BJ (cell line): ENCODE data around the gene CERS6. TPM values are rescaled to one million over a fixed set of nuclear protein-coding genes. Genes with fewer than 3 reads are reported as not detected.

ENCODE experiments used
- CTCF ChIA-PET: fragments of 350-600 bp; formaldehyde crosslinking; extraction: SDS; loops from one replicate; lab custom pipeline; 2021; ENCODE audit warnings: antibody characterized with exemption, inconsistent platforms; lab: Yijun Ruan, JAX
- POLR2A ChIA-PET: fragments of 300-600 bp; sonication (Branson Sonifier 250); formaldehyde crosslinking; extraction: SDS; loops from one replicate; lab custom pipeline; 2021; ENCODE audit warnings: antibody characterized with exemption; lab: Charles Lee
- DNase-seq: peaks from one replicate; pipeline ENCODE4 v3.0.0-alpha.2; 2011; ENCODE audit warnings: low read depth
- H3K27me3 ChIP-seq: 2 replicates; pipeline ENCODE4 v1.6.0; 2011; ENCODE audit warnings: low read length; ENCODE audit not compliant: control insufficient read depth, insufficient read depth
- H3K36me3 ChIP-seq: 2 replicates; pipeline ENCODE4 v1.5.1; 2011; ENCODE audit warnings: low read length; ENCODE audit not compliant: control insufficient read depth, insufficient read depth
- H3K4me3 ChIP-seq: 2 replicates; pipeline ENCODE4 v1.5.1; 2011; ENCODE audit warnings: low read depth, mild to moderate bottlenecking, control low read depth, low read length
- polyA plus RNA-seq: library from polyadenylated mRNA; depleted of rRNA; stranded (reverse); fragments of >200 nt; gene quantifications from 2 replicates; pipeline ENCODE4 v1.2.3, GENCODE V29; 2011
- TF ChIP-seq, protein P1 (sequence below): IDR thresholded peaks from 2 replicates; pipeline ENCODE4 v1.5.1; 2011; ENCODE audit warnings: low read depth, mild to moderate bottlenecking, control low read depth, inconsistent platforms, low read length, moderate library complexity; ENCODE audit not compliant: insufficient read depth

The CERS6 gene
- polyA plus RNA-seq, 1 experiment, result 1.6 TPM

DNA sequence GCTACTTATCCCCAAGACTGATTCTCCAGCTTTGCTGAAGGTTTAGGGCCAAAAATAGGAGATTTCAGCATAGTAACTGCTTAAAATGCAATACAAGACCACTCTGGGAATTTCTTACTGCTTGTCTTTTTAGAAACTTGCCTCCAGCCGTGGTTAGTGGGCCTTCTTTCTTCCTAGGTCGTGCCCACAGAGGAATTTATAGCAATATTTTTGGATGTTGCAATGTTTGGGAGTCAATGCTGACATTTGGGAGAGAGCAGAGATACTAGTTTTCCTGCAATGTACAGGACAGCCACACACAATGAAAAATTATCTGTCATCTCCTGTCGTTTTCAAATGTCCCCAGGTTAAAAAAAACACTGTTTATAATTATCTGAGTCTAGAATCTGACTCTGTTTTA lies 25.6 kb upstream of the CERS6 start:
- Histone ChIP-seq H3K4me3 (no peak overlapping the region), H3K27me3 (no peaks in the 10 kb centered on the region), H3K36me3 (no peaks in the 10 kb centered on the region)
- POLR2A ChIA-PET, result no interaction called here
- DNase-seq, result peak; percentile 19
- CTCF ChIA-PET, result no interaction called here
- TF ChIP-seq, protein P1, sequence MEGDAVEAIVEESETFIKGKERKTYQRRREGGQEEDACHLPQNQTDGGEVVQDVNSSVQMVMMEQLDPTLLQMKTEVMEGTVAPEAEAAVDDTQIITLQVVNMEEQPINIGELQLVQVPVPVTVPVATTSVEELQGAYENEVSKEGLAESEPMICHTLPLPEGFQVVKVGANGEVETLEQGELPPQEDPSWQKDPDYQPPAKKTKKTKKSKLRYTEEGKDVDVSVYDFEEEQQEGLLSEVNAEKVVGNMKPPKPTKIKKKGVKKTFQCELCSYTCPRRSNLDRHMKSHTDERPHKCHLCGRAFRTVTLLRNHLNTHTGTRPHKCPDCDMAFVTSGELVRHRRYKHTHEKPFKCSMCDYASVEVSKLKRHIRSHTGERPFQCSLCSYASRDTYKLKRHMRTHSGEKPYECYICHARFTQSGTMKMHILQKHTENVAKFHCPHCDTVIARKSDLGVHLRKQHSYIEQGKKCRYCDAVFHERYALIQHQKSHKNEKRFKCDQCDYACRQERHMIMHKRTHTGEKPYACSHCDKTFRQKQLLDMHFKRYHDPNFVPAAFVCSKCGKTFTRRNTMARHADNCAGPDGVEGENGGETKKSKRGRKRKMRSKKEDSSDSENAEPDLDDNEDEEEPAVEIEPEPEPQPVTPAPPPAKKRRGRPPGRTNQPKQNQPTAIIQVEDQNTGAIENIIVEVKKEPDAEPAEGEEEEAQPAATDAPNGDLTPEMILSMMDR, result no peak

DNA sequence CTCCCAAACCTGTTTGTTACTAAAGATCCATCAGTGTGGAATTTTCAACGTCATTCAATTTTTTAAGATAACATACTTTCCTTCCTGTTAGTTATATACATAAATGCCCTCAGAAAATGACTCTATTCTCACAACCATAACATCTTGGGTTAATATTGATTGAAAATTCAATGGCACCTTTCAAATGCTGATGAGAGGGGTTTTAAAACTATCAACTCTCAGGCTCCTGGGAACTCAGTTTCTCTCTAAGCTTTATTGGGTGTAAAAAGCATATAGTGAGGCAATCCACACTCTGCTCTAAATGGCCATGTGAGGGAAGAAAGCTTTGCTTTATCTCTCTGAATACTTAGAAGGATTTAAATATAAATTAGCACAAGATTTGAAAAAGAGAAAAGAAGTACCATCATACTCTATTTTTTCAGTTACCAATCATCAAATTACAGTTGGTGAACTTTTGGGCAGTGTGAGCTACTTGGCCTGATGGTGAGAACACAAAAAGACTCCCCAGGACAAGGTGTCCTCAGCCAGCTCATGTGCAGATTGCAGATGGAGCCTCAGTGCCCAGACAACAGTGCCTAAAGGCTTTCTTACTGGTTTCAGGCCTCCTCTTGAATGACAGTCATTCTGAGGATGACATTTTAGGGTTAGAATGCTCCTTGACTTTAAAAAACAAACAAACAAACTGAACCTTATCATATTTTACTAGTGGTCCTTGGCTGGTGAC lies 24.6 kb upstream of the CERS6 start:
- no peak overlapping the region for H3K4me3 ChIP-seq
- ChIA-PET POLR2A (no interaction called here), CTCF (interaction anchor here (1.2 kb wide), 1 partner anchor 10 kb away, joined by 3 read pairs; no protein-coding TSS in a partner anchor)
- TF ChIP-seq, protein P1, result no peak
- no peaks in the 10 kb centered on the region for H3K27me3 ChIP-seq
- no peaks in the 10 kb centered on the region for H3K36me3 ChIP-seq
- DNase-seq, result no peak

DNA sequence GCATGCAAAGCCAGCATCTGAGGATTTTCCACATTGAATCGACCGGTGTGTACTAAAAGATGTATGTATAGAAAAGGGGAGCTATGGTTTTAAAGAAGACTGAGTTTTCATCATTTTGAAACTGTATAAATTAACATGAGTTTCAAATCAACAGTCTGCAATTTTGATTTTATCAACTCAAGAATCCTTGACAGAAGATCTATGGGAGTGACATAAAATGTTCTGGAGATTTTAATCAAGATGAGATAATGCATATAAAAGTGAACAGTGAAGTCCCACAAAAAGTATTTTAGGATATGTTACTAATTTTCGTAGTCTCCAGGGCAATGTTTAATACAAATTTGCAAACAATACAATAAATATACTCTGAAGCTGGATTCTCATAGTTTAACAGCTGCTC lies 24.0 kb upstream of the CERS6 start:
- no peaks in the 10 kb centered on the region for H3K36me3 ChIP-seq
- no peaks in the 10 kb centered on the region for H3K27me3 ChIP-seq
- TF ChIP-seq, protein P1, result no peak
- CTCF ChIA-PET, result interaction anchor here (1.2 kb wide), 1 partner anchor 10 kb away, joined by 3 read pairs; no protein-coding TSS in a partner anchor
- DNase-seq, result no peak
- H3K4me3 ChIP-seq, result no peak overlapping the region
- POLR2A ChIA-PET, result no interaction called here

DNA sequence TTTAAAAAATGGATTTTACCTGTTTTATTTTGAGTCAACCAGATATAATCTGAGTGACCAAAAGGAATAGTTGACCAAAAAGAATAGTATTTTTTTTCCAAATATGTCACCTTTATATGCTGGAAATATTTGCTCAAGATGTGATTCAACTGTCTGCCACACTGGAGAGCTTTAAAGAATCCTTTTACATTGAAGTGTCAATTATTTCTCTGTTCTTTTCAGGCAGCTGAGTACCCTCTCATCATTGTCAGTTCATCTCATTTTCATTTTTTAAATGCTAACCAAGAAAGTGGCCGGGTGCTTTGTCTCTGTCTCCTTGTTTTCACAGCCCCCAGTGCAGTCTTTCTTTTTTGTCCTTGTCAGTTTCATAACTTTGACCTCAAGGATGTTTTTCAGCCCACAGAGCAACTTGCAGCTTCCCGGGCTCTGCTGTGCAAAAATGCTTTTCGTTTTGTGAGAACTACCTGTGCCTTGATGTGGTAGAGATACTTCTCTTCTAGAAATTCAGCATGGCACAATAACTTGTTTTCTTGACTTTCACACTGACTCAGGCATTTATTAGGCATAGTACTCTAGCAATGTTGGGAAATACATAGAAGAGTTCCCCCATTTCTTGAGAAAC lies 23.4 kb upstream of the CERS6 start:
- ChIA-PET CTCF (interaction anchor here (1.2 kb wide), 1 partner anchor 9 kb away, joined by 3 read pairs; no protein-coding TSS in a partner anchor), POLR2A (no interaction called here)
- no peaks in the 10 kb centered on the region for H3K27me3 ChIP-seq
- no peak for DNase-seq
- H3K36me3 ChIP-seq, result no peaks in the 10 kb centered on the region
- TF ChIP-seq, protein P1, result no peak
- no peak overlapping the region for H3K4me3 ChIP-seq

DNA sequence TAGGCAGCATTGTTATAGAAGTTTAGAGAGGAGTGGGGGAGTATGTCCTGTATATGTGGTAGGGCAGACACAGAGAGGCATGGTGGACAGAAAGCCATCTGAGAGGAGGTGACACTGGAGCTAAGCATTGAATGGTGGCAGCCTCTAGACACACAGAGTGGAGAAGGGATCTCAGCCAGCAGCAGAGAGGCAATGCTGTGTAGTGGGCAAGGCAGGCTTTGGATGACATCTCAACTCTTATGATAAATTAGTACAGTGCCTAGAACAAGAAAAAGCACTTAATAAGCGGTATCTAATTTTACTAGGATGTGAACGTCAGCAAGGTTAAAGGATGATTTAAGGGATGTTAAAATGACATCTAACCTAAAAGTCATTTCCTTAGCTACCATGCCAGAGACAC lies 22.5 kb upstream of the CERS6 start:
- H3K4me3 ChIP-seq, result no peak overlapping the region
- TF ChIP-seq, protein P1, result no peak
- DNase-seq, result no peak
- peaks cover 2% of the 10 kb centered on the region; the same call in 1 of the 2 replicates for H3K27me3 ChIP-seq
- POLR2A ChIA-PET, result no interaction called here
- no peaks in the 10 kb centered on the region for H3K36me3 ChIP-seq
- CTCF ChIA-PET, result interaction anchor here (0.6 kb wide), 1 partner anchor 9 kb away, joined by 3 read pairs; no protein-coding TSS in a partner anchor
